Omental fat pad (tissue), 4 donors: ENCODE results near the gene FAM193A. TPM values are rescaled to one million over a fixed set of nuclear protein-coding genes. Genes with fewer than 3 reads are reported as not detected.
"Not testable (repeated sequence)": the region's sequence is repeated elsewhere in the genome, so short reads cannot be mapped to it uniquely, and the experiment has no call there.

Source experiments
- ATAC-seq: fragments of 150-250 bp; one replicate; pipeline ENCODE4 v1.9.1; 2016; ENCODE audit warnings: mild to moderate bottlenecking, moderate library complexity; ENCODE audit not compliant: low FRiP score
- DNase-seq: peaks from one replicate; pipeline ENCODE4 v3.0.0-alpha.2; 2019; ENCODE audit warnings: low spot score
- total RNA-seq, 4 donors: library from RNA; depleted of rRNA; stranded (reverse); fragments of >200 nt; gene quantifications; one replicate each; pipeline ENCODE4 v1.1.0, GENCODE V29; 2016
- TF ChIP-seq, protein P1 (sequence below), 3 donors: fragments of 450-650 bp; IDR thresholded peaks; one replicate each; pipeline ENCODE4 v1.5.1; 2016 to 2017; ENCODE audit warnings: antibody characterized with exemption in 3 of 3, mild to moderate bottlenecking in 3 of 3, moderate library complexity in 2 of 3

FAM193A gene
- total RNA-seq, 4 donors from 2014 or later = 16.7 to 30.1 (median 24.9) TPM

DNA sequence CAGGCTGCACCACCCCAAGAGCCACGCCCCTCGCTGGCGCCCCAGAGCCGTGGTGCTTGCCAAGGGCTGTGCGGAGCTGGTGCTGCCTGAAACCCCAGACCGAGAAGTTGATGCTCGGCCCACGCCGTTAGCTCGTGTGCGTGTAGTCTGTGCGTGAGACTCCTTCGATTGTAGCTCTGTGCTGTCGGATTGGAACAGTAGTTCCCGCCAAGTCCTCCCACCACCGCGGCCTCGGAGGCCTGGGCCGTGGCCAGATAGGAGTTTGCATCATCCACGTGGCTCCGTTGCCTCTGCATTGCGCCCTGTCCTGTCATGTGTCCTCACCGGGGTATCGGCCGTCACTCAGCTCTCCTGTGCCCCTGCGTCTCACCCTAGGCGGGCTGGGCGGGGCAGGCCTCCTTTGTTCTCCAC, 195.5 kb downstream of the FAM193A start:
- no peak for DNase-seq
- peak; percentile 9 for ATAC-seq
- TF ChIP-seq, protein P1, sequence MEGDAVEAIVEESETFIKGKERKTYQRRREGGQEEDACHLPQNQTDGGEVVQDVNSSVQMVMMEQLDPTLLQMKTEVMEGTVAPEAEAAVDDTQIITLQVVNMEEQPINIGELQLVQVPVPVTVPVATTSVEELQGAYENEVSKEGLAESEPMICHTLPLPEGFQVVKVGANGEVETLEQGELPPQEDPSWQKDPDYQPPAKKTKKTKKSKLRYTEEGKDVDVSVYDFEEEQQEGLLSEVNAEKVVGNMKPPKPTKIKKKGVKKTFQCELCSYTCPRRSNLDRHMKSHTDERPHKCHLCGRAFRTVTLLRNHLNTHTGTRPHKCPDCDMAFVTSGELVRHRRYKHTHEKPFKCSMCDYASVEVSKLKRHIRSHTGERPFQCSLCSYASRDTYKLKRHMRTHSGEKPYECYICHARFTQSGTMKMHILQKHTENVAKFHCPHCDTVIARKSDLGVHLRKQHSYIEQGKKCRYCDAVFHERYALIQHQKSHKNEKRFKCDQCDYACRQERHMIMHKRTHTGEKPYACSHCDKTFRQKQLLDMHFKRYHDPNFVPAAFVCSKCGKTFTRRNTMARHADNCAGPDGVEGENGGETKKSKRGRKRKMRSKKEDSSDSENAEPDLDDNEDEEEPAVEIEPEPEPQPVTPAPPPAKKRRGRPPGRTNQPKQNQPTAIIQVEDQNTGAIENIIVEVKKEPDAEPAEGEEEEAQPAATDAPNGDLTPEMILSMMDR (IDR thresholded peaks at IDR 0.05) = no peak

DNA sequence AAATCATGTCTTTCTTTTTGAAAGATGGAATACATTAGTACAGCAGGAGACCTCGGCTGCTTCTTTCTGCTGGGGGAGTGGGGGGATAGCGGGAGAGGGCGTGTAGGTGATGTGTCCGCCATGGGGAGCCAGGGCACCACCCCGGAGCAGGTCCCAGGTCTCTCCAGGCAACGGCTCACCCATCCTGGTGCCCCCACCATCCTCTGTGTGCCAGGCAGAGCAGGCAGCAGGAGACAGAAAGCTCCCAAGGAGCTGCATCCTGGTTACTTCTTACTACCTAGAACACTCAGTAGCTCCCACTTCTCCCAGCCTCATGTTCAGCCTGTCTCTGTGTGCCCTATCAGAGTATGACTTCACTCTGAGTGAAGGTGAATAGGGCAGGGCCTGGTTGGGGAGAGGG, 196.1 kb downstream of the FAM193A start:
- no peak for ATAC-seq
- TF ChIP-seq, protein P1 (IDR thresholded peaks at IDR 0.05) = no peak
- no peak for DNase-seq

DNA sequence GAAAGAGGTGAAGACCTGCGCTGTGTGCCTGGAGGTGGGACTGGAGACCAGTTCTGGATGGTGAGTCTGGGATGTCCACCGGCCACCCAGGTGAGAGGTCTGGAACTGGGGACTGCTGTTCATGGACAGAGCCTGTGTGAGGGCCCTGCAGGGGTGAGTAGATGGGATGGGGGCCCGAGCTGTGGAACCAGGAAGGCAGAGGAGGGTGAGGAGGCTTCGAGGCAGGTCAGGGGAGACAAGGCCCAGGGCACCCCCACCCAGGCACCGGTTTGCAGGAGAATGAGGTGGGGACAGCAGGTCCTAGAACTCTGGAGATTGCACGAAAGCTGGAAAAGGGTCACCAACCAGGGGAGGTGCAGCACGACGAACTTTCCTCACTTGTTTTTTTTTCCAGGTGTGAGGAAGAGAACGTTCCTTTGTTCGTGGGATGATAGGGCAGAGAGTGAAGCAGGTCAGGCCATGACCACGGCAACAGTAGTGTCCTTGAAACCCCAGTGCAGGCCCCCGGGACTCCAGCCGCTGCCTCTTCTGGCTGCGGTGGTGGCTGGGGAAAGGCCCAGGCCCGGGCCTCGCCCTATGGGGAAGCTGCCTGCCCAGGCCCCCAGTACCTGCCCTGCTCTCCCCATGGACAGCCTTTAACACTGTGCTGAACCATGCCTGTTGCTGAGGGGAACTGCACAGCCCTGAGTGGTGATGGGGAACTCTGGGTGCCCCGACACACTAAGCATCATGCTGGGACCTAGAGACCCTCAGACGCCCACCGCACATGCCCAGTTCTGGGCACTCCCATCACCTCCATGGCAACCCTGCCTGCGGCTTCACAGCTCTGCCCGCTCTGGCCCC, 196.8 kb downstream of the FAM193A start:
- TF ChIP-seq, protein P1 (IDR thresholded peaks at IDR 0.05) = no peak
- DNase-seq = no peak
- ATAC-seq = no peak

DNA sequence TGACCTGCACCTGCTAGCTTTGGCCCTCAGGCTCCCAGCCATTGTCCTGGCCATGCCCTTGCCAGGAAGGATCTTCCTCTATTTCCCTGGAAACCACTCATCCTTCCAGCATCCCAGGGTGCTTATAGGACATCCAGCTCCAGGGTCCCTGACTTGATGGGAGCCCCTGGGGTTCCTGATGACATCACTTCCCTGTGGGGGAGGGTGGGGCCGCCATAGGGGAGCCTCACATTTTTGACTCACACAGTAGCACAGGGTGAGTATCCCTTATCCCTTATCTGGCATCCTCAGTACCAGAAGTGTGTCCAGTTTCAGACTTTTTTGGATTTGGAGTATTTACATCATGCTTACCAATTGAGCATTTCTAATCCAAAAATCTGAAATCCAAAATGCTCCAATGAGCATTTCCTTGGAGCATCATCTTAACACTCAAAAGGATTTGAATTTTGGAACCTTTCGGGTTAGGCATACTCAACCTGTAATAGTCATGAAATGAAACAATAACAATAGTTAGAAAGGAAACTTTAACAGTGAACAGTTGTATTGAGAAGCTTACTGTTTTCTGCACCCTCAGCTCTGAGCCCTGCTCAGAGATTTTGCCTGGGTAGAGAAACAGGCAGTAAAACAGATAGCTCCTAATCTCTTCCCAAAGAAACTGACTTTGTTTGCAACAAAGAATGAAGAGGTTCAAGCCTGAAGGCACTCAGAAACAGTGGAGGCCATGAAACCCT, 197.6 kb downstream of the FAM193A start:
- TF ChIP-seq, protein P1 (IDR thresholded peaks at IDR 0.05) = no peak
- ATAC-seq (no peak), DNase-seq (no peak)

DNA sequence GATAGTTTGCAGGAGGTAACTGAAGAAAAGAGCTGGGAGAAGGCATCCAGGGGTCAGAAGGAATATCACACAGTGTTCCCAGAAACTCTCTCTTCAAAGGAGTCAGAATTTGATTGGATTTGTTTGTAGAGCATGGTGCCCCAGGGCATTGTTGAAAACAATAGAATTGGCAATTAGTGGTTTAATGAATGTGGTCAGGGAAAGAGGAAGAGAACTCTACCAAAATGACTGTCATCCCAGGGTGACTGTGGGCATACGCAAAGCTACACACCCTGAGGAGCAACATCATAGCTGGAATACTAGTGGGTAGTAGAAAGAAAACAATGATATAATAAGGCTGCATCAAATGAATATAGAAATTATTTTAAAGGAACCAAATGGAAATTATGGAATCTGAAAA, 198.2 kb downstream of the FAM193A start:
- DNase-seq (no peak), ATAC-seq (no peak)
- TF ChIP-seq, protein P1 (IDR thresholded peaks at IDR 0.05) = no peak

DNA sequence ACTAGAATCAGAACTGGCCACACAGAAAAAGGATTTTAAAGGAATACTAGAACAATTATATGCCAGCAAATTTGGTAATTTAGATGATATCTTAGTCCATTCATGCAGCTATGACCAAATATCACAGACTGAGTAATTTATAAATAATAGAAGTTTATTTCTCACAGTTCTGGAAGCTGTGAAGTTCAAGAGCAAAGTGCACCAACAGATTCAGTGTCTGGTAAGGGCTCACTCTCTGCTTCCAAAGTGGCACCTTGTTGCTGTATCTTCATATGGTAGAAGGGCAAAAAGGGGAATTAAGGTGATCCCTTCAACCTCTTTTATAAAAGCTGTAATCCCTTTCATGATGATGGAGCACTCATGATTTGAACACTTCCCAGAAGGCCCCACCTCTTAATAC, 199.4 kb downstream of the FAM193A start:
- ATAC-seq (no peak), DNase-seq (no peak)
- TF ChIP-seq, protein P1 (IDR thresholded peaks at IDR 0.05) = no peak

DNA sequence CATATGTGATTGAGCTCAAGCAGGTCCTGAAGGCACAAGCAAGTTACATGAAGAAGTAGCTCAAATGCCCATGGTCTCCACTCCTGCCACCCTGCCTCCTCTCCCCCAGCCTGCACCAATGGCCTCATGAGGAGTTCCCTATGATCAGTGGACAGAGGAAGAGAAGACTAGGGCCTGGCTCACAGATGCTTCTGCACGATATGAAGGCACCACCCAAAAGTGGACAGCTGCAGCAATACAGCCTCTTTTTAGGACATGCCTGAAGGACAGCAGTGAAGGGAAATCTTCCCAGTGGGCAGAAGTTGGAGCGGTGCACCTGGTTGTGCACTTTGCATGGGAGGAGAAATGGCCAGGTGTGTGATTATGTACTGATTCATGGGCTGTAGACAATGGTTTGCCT, 201.8 kb downstream of the FAM193A start:
- not testable (repeated sequence) for ATAC-seq, DNase-seq
